Psoas muscle (tissue), 8 donors: Measurements from ENCODE around the gene FAAH. TPM values are rescaled to one million over a fixed set of nuclear protein-coding genes. Genes with fewer than 3 reads are reported as not detected.

Experiments
- ATAC-seq, 4 donors: fragments of 200-7000 bp; cut with Tn5 transposase; one replicate each; pipeline ENCODE4 v1.9.1; 2020; ENCODE audit warnings: moderate library complexity in 3 of 4, mild to moderate bottlenecking in 2 of 4
- DNase-seq, 2 donors: peaks; one replicate each; pipeline ENCODE4 v3.0.0-alpha.2; 2020
- H3K27ac ChIP-seq: fragments of 200-600 bp; one replicate; pipeline ENCODE4 v1.8.0; 2022
- H3K27me3 ChIP-seq, 3 donors: fragments of 200-600 bp in 1 of 3; one replicate each; pipeline versions ENCODE4 v1.6.1 to v1.8.0; 2013 to 2022; ENCODE audit warnings: low read length in 2 of 3, mild to moderate bottlenecking in 2 of 3, moderate library complexity in 1 of 3; ENCODE audit not compliant: insufficient read depth in 3 of 3
- H3K36me3 ChIP-seq, 2 donors: fragments of 200-600 bp in 1 of 2; one replicate each; pipeline versions ENCODE4 v1.6.1 to v1.8.0; 2013 to 2022; ENCODE audit warnings: low read depth in 1 of 2, mild to moderate bottlenecking in 1 of 2, moderate library complexity in 1 of 2; ENCODE audit not compliant: insufficient read depth in 1 of 2
- H3K4me1 ChIP-seq: fragments of 200-600 bp; one replicate; pipeline ENCODE4 v1.8.0; 2022
- H3K4me3 ChIP-seq: fragments of 200-600 bp; one replicate; pipeline ENCODE4 v1.8.0; 2022; ENCODE audit warnings: mild to moderate bottlenecking
- H3K9me3 ChIP-seq: fragments of 200-600 bp; one replicate; pipeline ENCODE4 v1.8.0; 2022
- CTCF ChIP-seq: fragments of 200-600 bp; IDR thresholded peaks from one replicate; pipeline ENCODE4 v1.8.0; 2022; ENCODE audit warnings: antibody characterized with exemption
- WGBS, 3 donors: extraction: QIAGEN DNeasy Blood & Tissue Kit; methylation state at CpG; one replicate each; pipeline versions ENCODE4 v1.1.6 to v1.1.7; 2013; 5-methylcytosine and 5-hydroxymethylcytosine counted together
- intact Hi-C, 2 donors: fragments of 100-400 bp; cut with DNase I; formaldehyde crosslinking; loops; one replicate each; pipeline versions ENCODE4 v1.11.0 to v1.14.2; 2022
- polyA plus RNA-seq, 3 donors: library from polyadenylated mRNA; stranded (reverse); fragments of 200-250 nt; gene quantifications; one replicate each; pipeline ENCODE4 v1.2.3, GENCODE V29; 2013
- total RNA-seq, 4 donors: library from RNA; stranded (reverse); fragmentation: NEBNext Ultra II Directional in 2 of 4; extraction: Animal tissue kit (Norgen Biotek cat#: 25700) in 2 of 4; gene quantifications; one replicate each; pipeline versions ENCODE4 v1.2.1 to v1.2.4, GENCODE V29; 2021 to 2023
- donor health status: healthy with polysubstance abuse.
- donor health status: DM: no; HTN: no; CAD: no; lungs with moderate emphysema.
- donor health status: Bipolar disorder and iron deficiency.
- donor health status: healthy.
- donor health status: DM: yes; HTN: yes; CAD: no.
- donor health status: DM: no; HTN: no; CAD: no.
- donor health status: DM: no; HTN: no; CAD: no.
- donor health status: DM: yes; HTN: yes; CAD: no.

The FAAH gene
- total and polyA plus RNA-seq, 7 donors = 1.6 to 11.0 (median 5.7) TPM

DNA sequence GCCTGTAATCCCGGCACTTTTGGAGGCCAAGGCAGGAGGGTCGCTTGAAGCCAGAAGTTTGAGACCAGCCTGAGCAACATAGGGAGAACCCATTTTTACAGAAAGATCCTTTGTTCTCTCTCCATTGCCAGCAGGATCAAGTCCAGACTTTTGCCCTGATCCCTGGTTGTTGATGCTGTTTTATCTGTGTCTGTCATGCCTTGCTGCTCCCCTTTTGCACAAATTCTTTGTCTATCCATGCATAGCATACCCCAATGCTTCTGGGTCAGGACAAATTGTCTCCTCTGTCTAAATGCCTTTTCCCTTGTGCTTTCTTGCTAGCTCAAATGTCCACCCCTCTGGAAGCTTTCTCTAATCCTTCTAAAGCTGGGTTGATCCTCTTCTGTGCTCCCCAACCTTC, 25.3 kb upstream of the FAAH start:
- WGBS, 3 donors = 83 to 94% (median 93%) methylated on average over 2 of the region's 2 CpGs
- no peaks in the 10 kb centered on the region for H3K4me1 ChIP-seq
- H3K4me3 ChIP-seq = no peak overlapping the region
- ATAC-seq = no peak
- peaks cover 11 to 56% of the 10 kb centered on the region in 2 donors for H3K36me3 ChIP-seq
- no peak for DNase-seq
- H3K9me3 ChIP-seq = no peaks in the 10 kb centered on the region
- TF ChIP-seq CTCF = no peak
- H3K27me3 ChIP-seq = no peaks in the 10 kb centered on the region
- intact Hi-C loops = no loop called here
- no peak overlapping the region for H3K27ac ChIP-seq

- peaks cover 11 to 47% of the 10 kb centered on the region in 2 donors for H3K36me3 ChIP-seq
- intact Hi-C loops = loop anchor here in 1 of 2 donors (10.0 kb wide), 1 partner anchor 1145 kb away; no protein-coding TSS in a partner anchor
- no peak for DNase-seq
- no peak overlapping the region for H3K27ac ChIP-seq
- H3K4me1 ChIP-seq = no peaks in the 10 kb centered on the region
- no peak for ATAC-seq
- no peaks in the 10 kb centered on the region for H3K9me3 ChIP-seq
- no peaks in the 10 kb centered on the region for H3K27me3 ChIP-seq
- 70 to 77% (median 73%) methylated on average over 4 of the region's 4 CpGs for WGBS, 3 donors
- H3K4me3 ChIP-seq = no peak overlapping the region
- TF ChIP-seq CTCF = no peak
Observed at GRCh38 chr1:46369542-46370213, 24.4 kb upstream of the FAAH start.

DNA sequence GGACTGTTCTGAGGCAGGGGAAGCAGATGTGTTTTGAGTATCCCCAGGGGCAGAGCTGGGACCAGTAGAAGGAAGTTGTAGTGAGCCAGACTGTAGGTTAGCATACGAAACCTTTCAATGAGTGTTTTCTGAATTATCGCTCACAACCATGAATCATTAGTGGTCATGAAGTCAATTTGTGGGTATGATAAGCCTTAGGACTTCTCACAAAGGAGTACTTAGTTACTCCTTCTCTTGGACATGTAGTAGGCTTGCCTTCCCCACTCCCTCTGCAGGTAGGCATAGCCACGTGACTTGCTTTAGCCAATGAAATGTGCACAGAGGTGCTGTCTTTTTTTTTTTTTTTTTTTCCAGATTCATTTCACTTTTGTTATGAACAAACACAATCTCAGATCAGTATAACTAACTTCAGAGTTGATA, 23.9 kb upstream of the FAAH start:
- 73 to 82% (median 80%) methylated on average over 3 of the region's 3 CpGs for WGBS, 3 donors
- ATAC-seq (no peak), DNase-seq (no peak)
- Histone ChIP-seq H3K27ac (no peak overlapping the region), H3K36me3 (peaks cover 11 to 42% of the 10 kb centered on the region in 2 donors), H3K27me3 (no peaks in the 10 kb centered on the region), H3K4me1 (no peaks in the 10 kb centered on the region), H3K4me3 (no peak overlapping the region), H3K9me3 (no peaks in the 10 kb centered on the region)
- intact Hi-C loops = loop anchor here in 1 of 2 donors (10.0 kb wide), 1 partner anchor 1145 kb away; no protein-coding TSS in a partner anchor
- no peak for TF ChIP-seq CTCF

GRCh38 chr1:46372431-46372830, 21.7 kb upstream of the FAAH start:
- no peaks in the 10 kb centered on the region for H3K4me1 ChIP-seq
- WGBS, 3 donors = 93 to 100% (median 94%) methylated on average over 1 of the region's 1 CpG
- ATAC-seq (no peak), DNase-seq (no peak)
- H3K4me3 ChIP-seq = no peak overlapping the region
- no peaks in the 10 kb centered on the region for H3K9me3 ChIP-seq
- H3K36me3 ChIP-seq = peaks cover 7 to 23% of the 10 kb centered on the region in 2 donors
- no peaks in the 10 kb centered on the region for H3K27me3 ChIP-seq
- intact Hi-C loops = loop anchor here in 1 of 2 donors (10.0 kb wide), 1 partner anchor 1148 kb away; no protein-coding TSS in a partner anchor
- H3K27ac ChIP-seq = no peak overlapping the region
- no peak for TF ChIP-seq CTCF
